Left lung (tissue), 10 donors: Measurements from ENCODE around the gene MED26. TPM values are rescaled to one million over a fixed set of nuclear protein-coding genes. Genes with fewer than 3 reads are reported as not detected.
A peak's percentile ranks its signal among the peaks of the same experiment; 100 is the strongest.

Source experiments
- ATAC-seq: fragments of 200-7000 bp; cut with Tn5 transposase; one replicate; pipeline ENCODE4 v1.9.1; 2020; ENCODE audit warnings: moderate library complexity
- DNase-seq, 4 donors: peaks; one replicate each; pipeline ENCODE4 v3.0.0-alpha.2; 2013 to 2020
- H3K27ac ChIP-seq, 2 donors: fragments of 200-600 bp; sonication (generic) in 1 of 2; one replicate each; pipeline versions ENCODE4 v1.5.0 to v1.8.0; 2020 to 2021
- H3K27me3 ChIP-seq, 2 donors: fragments of 200-600 bp; sonication (generic) in 1 of 2; one replicate each; pipeline versions ENCODE4 v1.5.0 to v1.8.0; 2020 to 2021
- H3K36me3 ChIP-seq, 2 donors: fragments of 200-600 bp; sonication (generic) in 1 of 2; one replicate each; pipeline versions ENCODE4 v1.5.0 to v1.8.0; 2020 to 2021
- H3K4me1 ChIP-seq, 2 donors: fragments of 200-600 bp; one replicate each; pipeline ENCODE4 v1.8.0; 2021
- H3K4me3 ChIP-seq, 2 donors: fragments of 200-600 bp; sonication (generic) in 1 of 2; one replicate each; pipeline versions ENCODE4 v1.5.0 to v1.8.0; 2020 to 2021; ENCODE audit warnings: mild to moderate bottlenecking in 1 of 2
- H3K9me3 ChIP-seq, 2 donors: fragments of 200-600 bp; sonication (generic) in 1 of 2; one replicate each; pipeline versions ENCODE4 v1.5.0 to v1.8.0; 2020 to 2021
- intact Hi-C, 2 donors: fragments of 100-400 bp; cut with DNase I; formaldehyde crosslinking; loops; one replicate each; pipeline versions ENCODE4 v1.11.2 to v1.14.2; 2022
- polyA plus RNA-seq, 6 donors: library from polyadenylated mRNA; unstranded; fragments of 120-200 nt; gene quantifications; one replicate each; pipeline ENCODE4 v1.2.1, GENCODE V29; 2013; ENCODE audit not compliant: insufficient read length in 6 of 6
- total RNA-seq, 2 donors: library from RNA; stranded (reverse); fragmentation: NEBNext Ultra II Directional; extraction: Animal tissue kit (Norgen Biotek cat#: 25700); gene quantifications; one replicate each; pipeline ENCODE4 v1.2.1, GENCODE V29; 2021
- TF ChIP-seq, protein P1 (sequence below), 2 donors: fragments of 200-600 bp; sonication (generic) in 1 of 2; IDR thresholded peaks; one replicate each; pipeline versions ENCODE4 v1.5.0 to v1.8.0; 2021; ENCODE audit warnings: antibody characterized with exemption in 2 of 2
- donor health status: DM: no; HTN: yes; CAD: no.
- donor health status: DM: no; HTN: no; CAD: no.

Gene MED26
- total and polyA plus RNA-seq, 8 donors = 7.0 to 10.3 (median 8.8) TPM

DNA sequence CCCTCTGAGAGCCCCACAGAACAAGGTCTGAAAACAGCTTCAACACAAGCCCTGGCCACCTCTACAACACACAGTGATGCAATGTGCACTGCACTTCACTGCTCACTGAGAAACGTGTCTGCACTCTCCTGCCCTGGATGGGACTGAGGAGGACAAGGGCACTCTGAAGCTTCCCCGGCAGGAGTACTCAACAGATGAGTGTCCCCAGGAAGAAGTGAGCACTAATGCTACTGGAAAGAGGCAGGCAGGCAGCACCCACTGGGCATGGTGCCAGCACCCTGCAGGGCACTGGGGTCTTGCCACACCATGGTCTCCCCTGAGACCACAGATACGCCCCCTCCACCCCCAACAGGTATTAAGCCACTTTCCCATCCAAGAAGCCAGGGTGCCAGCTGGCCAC, 38.1 kb downstream of the MED26 start:
- Histone ChIP-seq H3K27ac (no peak overlapping the region), H3K36me3 (no peaks in the 10 kb centered on the region), H3K4me1 (peaks cover 26 to 85% of the 10 kb centered on the region in 2 donors), H3K27me3 (no peaks in the 10 kb centered on the region), H3K4me3 (no peak overlapping the region), H3K9me3 (no peaks in the 10 kb centered on the region)
- ATAC-seq (peak; percentile 40), DNase-seq (peak in 1 of 4 donors; percentile 61)
- TF ChIP-seq, protein P1, sequence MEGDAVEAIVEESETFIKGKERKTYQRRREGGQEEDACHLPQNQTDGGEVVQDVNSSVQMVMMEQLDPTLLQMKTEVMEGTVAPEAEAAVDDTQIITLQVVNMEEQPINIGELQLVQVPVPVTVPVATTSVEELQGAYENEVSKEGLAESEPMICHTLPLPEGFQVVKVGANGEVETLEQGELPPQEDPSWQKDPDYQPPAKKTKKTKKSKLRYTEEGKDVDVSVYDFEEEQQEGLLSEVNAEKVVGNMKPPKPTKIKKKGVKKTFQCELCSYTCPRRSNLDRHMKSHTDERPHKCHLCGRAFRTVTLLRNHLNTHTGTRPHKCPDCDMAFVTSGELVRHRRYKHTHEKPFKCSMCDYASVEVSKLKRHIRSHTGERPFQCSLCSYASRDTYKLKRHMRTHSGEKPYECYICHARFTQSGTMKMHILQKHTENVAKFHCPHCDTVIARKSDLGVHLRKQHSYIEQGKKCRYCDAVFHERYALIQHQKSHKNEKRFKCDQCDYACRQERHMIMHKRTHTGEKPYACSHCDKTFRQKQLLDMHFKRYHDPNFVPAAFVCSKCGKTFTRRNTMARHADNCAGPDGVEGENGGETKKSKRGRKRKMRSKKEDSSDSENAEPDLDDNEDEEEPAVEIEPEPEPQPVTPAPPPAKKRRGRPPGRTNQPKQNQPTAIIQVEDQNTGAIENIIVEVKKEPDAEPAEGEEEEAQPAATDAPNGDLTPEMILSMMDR (IDR thresholded peaks at IDR 0.05) = no peak
- intact Hi-C loops = no loop called here

DNA sequence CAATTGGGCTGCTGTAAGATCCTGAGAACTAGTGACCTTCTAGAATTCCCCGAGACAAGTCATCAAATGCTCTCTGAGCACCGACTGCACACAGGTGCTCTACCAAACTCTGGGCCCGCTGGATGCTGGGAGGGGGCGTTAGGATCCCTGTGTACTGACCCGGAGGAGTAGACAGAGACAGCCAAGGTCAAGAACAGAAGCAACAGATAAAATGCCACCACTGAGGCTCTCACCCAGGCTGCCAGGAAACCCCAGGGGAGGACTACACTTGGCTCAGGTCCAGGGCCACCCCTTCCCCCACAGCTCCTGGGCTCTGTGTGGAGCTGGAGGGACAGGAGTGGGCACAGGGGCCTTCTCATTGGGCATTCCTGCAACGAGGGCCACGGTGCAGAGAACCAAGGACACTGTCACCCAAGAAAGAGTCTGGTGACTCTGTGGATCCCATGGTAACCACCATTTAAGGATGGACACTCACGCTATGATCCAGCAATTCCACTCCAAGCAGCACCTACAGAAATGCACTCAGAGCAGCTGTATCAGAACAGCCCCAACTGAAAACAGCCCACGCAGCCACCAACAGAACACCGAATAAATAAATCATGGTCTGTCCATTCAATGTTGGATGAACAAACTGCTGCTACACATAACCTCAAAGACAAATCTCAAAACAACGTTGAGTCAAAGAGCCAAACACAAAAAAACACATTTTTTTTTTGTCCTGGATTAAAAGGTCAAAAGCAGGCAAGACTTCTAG, 39.0 kb downstream of the MED26 start:
- TF ChIP-seq, protein P1 (IDR thresholded peaks at IDR 0.05) = no peak
- intact Hi-C loops = no loop called here
- Histone ChIP-seq H3K36me3 (no peaks in the 10 kb centered on the region), H3K4me3 (no peak overlapping the region), H3K27ac (peak overlapping the region in 1 of 2 donors; percentile 74), H3K4me1 (peaks cover 32 to 85% of the 10 kb centered on the region in 2 donors), H3K9me3 (no peaks in the 10 kb centered on the region), H3K27me3 (no peaks in the 10 kb centered on the region)
- ATAC-seq (no peak), DNase-seq (peak in 1 of 4 donors; percentile 38)

DNA sequence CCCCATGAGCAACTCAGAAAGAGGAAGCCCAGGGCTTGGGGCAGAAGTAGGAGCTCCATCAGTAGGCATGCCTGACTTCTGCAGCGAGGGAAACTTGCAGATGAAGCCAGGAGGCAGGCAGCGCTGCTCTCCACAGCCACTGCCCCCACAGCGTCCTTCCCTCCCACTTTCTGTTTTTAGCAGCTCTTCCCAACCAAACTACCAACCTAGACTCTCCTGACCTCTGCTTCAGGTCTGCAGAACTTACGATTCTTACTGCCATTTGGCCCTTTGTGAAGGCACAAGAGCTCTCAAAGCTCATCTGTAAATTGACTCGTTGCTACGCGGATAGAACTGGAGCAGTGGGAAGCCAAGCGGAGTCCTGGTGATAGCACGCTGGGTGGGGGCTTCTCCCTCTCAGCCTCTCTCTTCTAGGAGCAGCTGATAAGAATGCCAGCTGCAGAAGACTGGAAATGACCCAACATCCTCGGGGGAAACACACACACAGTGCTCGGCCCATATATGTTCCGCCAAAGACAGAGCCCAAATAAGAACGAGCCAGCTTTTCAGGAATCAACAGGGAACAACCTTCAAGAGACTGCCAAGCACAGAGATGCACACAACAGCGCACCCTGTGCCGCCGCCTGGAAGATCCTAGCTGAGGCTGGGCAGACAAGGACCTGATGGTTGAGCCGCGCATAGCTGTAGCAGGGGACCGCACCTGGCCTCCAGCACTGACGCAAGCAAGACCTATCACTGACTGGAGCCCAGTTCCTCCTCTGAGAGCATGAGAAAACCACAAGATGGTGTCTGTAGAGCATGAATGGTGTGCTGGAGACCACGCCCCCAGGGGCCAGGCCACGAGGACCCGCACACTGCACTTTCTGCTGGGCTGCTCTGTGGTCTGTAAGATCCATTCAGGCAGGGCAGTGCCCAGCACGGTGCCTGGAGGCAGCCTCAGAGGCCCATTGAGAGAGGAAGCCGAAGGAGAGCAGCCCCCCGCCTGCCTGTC, 39.9 kb downstream of the MED26 start:
- Histone ChIP-seq H3K4me3 (no peak overlapping the region), H3K4me1 (peaks cover 38 to 85% of the 10 kb centered on the region in 2 donors), H3K36me3 (no peaks in the 10 kb centered on the region), H3K27me3 (no peaks in the 10 kb centered on the region), H3K27ac (peak overlapping the region; percentile 13 to 74), H3K9me3 (no peaks in the 10 kb centered on the region)
- DNase-seq (peak in 1 of 4 donors; percentile 73), ATAC-seq (peak; percentile 31)
- intact Hi-C loops = no loop called here
- TF ChIP-seq, protein P1 (IDR thresholded peaks at IDR 0.05) = no peak

DNA sequence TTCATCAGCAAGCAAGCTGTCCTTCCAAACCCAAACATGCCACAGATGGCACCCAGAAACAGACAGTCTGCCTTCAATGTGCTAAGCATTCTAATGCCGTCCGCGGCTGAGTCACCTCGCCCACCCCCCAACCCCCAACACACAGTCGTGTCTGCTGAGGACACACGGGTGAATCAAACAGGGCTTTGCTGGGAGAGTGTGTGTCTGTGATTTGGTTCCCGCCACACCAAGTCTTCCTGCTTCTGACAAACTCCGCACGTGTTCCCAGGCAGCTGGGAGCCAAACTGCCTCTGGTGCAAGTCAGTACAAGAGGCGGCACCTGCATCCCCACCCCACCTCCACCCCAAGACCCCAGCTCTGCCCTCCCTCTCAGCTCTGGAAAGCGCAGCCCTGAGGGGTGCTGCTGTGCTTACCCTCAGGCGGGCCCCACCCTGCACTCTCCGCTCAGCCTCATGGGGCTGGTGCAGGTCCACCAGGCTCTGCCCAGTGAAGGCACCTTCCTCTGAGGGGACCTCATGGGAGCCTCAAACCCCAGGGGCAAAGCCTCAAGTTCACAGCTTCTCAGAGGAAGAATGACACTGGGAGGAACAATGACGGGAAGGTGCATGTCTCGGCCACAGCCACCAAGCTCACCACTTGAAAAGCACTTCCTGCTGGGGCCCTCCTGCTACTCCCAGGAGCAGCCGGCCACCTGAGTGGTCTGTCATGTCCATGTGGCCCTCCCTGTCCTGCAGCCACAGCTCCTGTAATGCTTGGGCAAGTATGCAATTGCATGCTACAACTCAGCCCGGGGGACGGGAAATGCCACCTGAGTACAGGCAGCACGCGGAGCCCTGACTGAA, 40.8 kb downstream of the MED26 start:
- ATAC-seq = no peak

More for the DNA sequence above, 40.8 kb downstream of the MED26 start:
- Histone ChIP-seq H3K4me1 (peaks cover 38 to 85% of the 10 kb centered on the region in 2 donors), H3K36me3 (no peaks in the 10 kb centered on the region), H3K27ac (peak overlapping the region; percentile 13 to 74), H3K9me3 (no peaks in the 10 kb centered on the region), H3K4me3 (no peak overlapping the region), H3K27me3 (no peaks in the 10 kb centered on the region)
- TF ChIP-seq, protein P1 (IDR thresholded peaks at IDR 0.05) = no peak
- intact Hi-C loops = no loop called here
- DNase-seq = peak in 2 of 4 donors; percentile 75 to 84
